Measurements from ENCODE around the gene CD8A. TPM values are rescaled to one million over a fixed set of nuclear protein-coding genes. Genes with fewer than 3 reads are reported as not detected.

The CD8A gene
- total and polyA plus RNA-seq, 2 of the 8 experiments (the other 6 are each of a cell fraction or from before 2014, with no cell fraction given), result 0.14 to 0.39 TPM

GRCh38 chr2:86776532-86776931 is 14.2 kb downstream of the CD8A start:
- Histone ChIP-seq H3K23me2 (ENCODE audit: low read depth, low read length) (no peaks in the 10 kb centered on the region), H2AFZ (ENCODE audit: low read length) (no peak overlapping the region), H3K79me1 (ENCODE audit: low read depth, low read length) (no peaks in the 10 kb centered on the region), H3K27ac (ENCODE audit: low read depth, low read length) (no peak overlapping the region), H4K91ac (replicated peaks; ENCODE audit: insufficient read length, low read length) (no peak overlapping the region), H2BK12ac (ENCODE audit: low read depth, low read length) (no peak overlapping the region), H3K18ac (ENCODE audit: extremely low read depth, low read length) (no peak overlapping the region), H2BK15ac (ENCODE audit: low read length) (no peak overlapping the region), H4K8ac (ENCODE audit: extremely low read depth, insufficient read depth, low read length) (no peak overlapping the region), H3K23ac (ENCODE audit: insufficient read length) (no peak overlapping the region), H3K4me1 (replicated peaks in 1 of 4; ENCODE audit: control insufficient read depth in 3 of 4, insufficient read depth in 4 of 4, low read length in 3 of 4) (peaks cover 0 to 3% (median 0%) of the 10 kb centered on the region in 4 experiments; a peak in 1 of 7 replicates), H2BK5ac (ENCODE audit: low read depth, low read length) (no peak overlapping the region), H3K9ac (replicated peaks in 1 of 4; ENCODE audit: extremely low read depth in 1 of 4, low read depth in 3 of 4, low read length in 3 of 4) (no peak overlapping the region), H3K4me2 (ENCODE audit: insufficient read depth in 1 of 2, low read depth in 2 of 2, low read length in 2 of 2) (no peak overlapping the region), H3K4me3 (ENCODE audit: extremely low read depth in 1 of 4, insufficient read depth in 2 of 4, low read depth in 3 of 4, low read length in 4 of 4) (no peak overlapping the region), H3K56ac (replicated peaks; ENCODE audit: insufficient read length, low read depth, low read length) (no peak overlapping the region), H4K5ac (ENCODE audit: insufficient read length, low read depth, low read length) (no peak overlapping the region), H3K36me3 (ENCODE audit: control insufficient read depth in 2 of 4, insufficient read depth in 4 of 4, low read length in 3 of 4) (peaks cover 0 to 13% (median 6%) of the 10 kb centered on the region in 4 experiments; a peak in 5 of 8 replicates), H3K14ac (ENCODE audit: insufficient read length) (no peak overlapping the region), H2AK5ac (ENCODE audit: low read depth, low read length) (no peak overlapping the region), H2BK20ac (ENCODE audit: low read length) (no peak overlapping the region), H3K79me2 (ENCODE audit: control insufficient read depth in 1 of 2, insufficient read depth in 2 of 2, low read length in 2 of 2) (no peaks in the 10 kb centered on the region), H4K20me1 (replicated peaks in 1 of 2; ENCODE audit: control insufficient read depth in 1 of 2, insufficient read depth in 2 of 2, low read length in 2 of 2) (peaks cover 0 to 4% of the 10 kb centered on the region in 2 experiments), H3K27me3 (replicated peaks in 1 of 4; ENCODE audit: control insufficient read depth in 3 of 4, extremely low read depth in 1 of 4, insufficient read depth in 3 of 4, low read length in 3 of 4) (no peaks in the 10 kb centered on the region), H2BK120ac (replicated peaks; ENCODE audit: low read depth, low read length) (no peak overlapping the region), H3K9me3 (ENCODE audit: insufficient read depth in 2 of 2, low read depth in 1 of 2, low read length in 1 of 2) (no peaks in the 10 kb centered on the region), H3K4ac (replicated peaks; ENCODE audit: insufficient read length, low read depth, low read length) (no peak overlapping the region)
- ChIA-PET CTCF (ENCODE audit: partially characterized antibody) (interaction anchor here (3.5 kb wide), 1 partner anchor 12 kb away, joined by 13 read pairs; no protein-coding TSS in a partner anchor), POLR2A (ENCODE audit: partially characterized antibody) (interaction anchor here (1.0 kb wide), 1 partner anchor 12 kb away, joined by 4 read pairs; no protein-coding TSS in a partner anchor)
- FAIRE-seq (no peak), DNase-seq (ENCODE audit: low read depth in 1 of 2, low spot score in 2 of 2) (no peak)
- TF ChIP-seq TEAD4 (IDR thresholded peaks at IDR 0.05; ENCODE audit: low read depth, low read length) (no peak), ATF3 (IDR thresholded peaks at IDR 0.05; ENCODE audit: insufficient read depth, low read depth, low read length) (no peak), POLR2AphosphoS5 (IDR thresholded peaks at IDR 0.05; ENCODE audit: low read depth, low read length) (peak; percentile 19; the same call in 1 of the 2 replicates)
- 90% methylated on average over 7 of the region's 7 CpGs; no CpG with 5 or more reads in 1 of the 2 experiments for WGBS, 2 experiments (ENCODE audit: extremely low coverage in 1 of 2, insufficient coverage in 1 of 2, insufficient read length in 1 of 2, insufficient replicate concordance in 2 of 2, low coverage in 1 of 2, low lambda C conversion rate in 2 of 2, missing lambda C conversion rate in 1 of 2)
